WTC11 (cell line): ENCODE results near the gene SOCS3. TPM values are rescaled to one million over a fixed set of nuclear protein-coding genes. Genes with fewer than 3 reads are reported as not detected.

Experiments
- ATAC-seq: fragments of 200-7000 bp; cut with Tn5 transposase; 2 replicates; pipeline ENCODE4 v1.10.0; 2021; ENCODE audit warnings: mild to moderate bottlenecking, moderate library complexity
- CTCF ChIA-PET: fragments of 300-600 bp; sonication (Branson Sonifier 250); formaldehyde crosslinking; loops from one replicate; lab custom pipeline; 2021; ENCODE audit warnings: antibody characterized with exemption; lab: Charles Lee
- POLR2A ChIA-PET: fragments of 350-600 bp; sonication (Branson Sonifier 250); formaldehyde crosslinking; loops from one replicate; lab custom pipeline; 2021; ENCODE audit warnings: antibody characterized with exemption; lab: Charles Lee
- DNase-seq: peaks from one replicate; pipeline ENCODE4 v3.0.0; 2021; ENCODE audit warnings: low spot score
- H3K27ac Mint-ChIP-seq: 2 replicates; pipeline ENCODE4 v1.8.0; 2021; ENCODE audit warnings: mixed read lengths
- H3K27me3 Mint-ChIP-seq: 2 replicates; pipeline ENCODE4 v1.8.0; 2021; ENCODE audit warnings: low read depth, mild to moderate bottlenecking, moderate library complexity, mixed read lengths
- H3K36me3 Mint-ChIP-seq: 2 replicates; pipeline ENCODE4 v1.8.0; 2021; ENCODE audit warnings: mixed read lengths
- H3K4me1 Mint-ChIP-seq: 2 replicates; pipeline ENCODE4 v1.8.0; 2022; ENCODE audit warnings: mixed read lengths
- H3K4me3 Mint-ChIP-seq: 2 replicates; pipeline ENCODE4 v1.8.0; 2021; ENCODE audit warnings: mild to moderate bottlenecking, moderate library complexity, mixed read lengths
- H3K9me3 Mint-ChIP-seq: 2 replicates; pipeline ENCODE4 v1.8.0; 2021; ENCODE audit warnings: mixed read lengths
- ATF6 ChIP-seq: sonication (generic); formaldehyde crosslinking; IDR thresholded peaks from 2 replicates; pipeline ENCODE4 v1.8.1; 2023; ENCODE audit warnings: mild to moderate bottlenecking, missing genetic modification reagents
- CTCF ChIP-seq: fragments of 200-600 bp; IDR thresholded peaks from 2 replicates; pipeline ENCODE4 v1.8.0; 2022; ENCODE audit warnings: antibody characterized with exemption
- ELF4 ChIP-seq: sonication (generic); formaldehyde crosslinking; IDR thresholded peaks from 2 replicates; pipeline ENCODE4 v1.8.1; 2022; ENCODE audit warnings: low read depth, mild to moderate bottlenecking, moderate library complexity, missing genetic modification reagents
- ETV6 ChIP-seq: sonication (generic); formaldehyde crosslinking; IDR thresholded peaks from 2 replicates; pipeline ENCODE4 v1.8.1; 2022; ENCODE audit warnings: mild to moderate bottlenecking, missing genetic modification reagents
- MYBL2 ChIP-seq: sonication (generic); formaldehyde crosslinking; IDR thresholded peaks from 2 replicates; pipeline ENCODE4 v1.8.1; 2023; ENCODE audit warnings: mild to moderate bottlenecking, moderate library complexity, missing genetic modification reagents
- NR1H2 ChIP-seq: sonication (generic); formaldehyde crosslinking; IDR thresholded peaks from 2 replicates; pipeline ENCODE4 v1.9.0; 2021; ENCODE audit warnings: mild to moderate bottlenecking, moderate library complexity, missing genetic modification reagents
- RORB ChIP-seq: fragments of 250-450 bp; sonication (Bioruptor Pico); IDR thresholded peaks from 2 replicates; pipeline ENCODE4 v1.9.0; 2021; ENCODE audit warnings: mild to moderate bottlenecking
- SOX15 ChIP-seq: fragments of 250-450 bp; sonication (Bioruptor Pico); IDR thresholded peaks from 2 replicates; pipeline ENCODE4 v1.9.0; 2021; ENCODE audit warnings: mild to moderate bottlenecking
- TCF7 ChIP-seq: sonication (generic); formaldehyde crosslinking; IDR thresholded peaks from 2 replicates; pipeline ENCODE4 v1.8.0; 2022; ENCODE audit warnings: mild to moderate bottlenecking, low read depth, missing genetic modification reagents, moderate library complexity
- TP53 ChIP-seq: sonication (generic); formaldehyde crosslinking; IDR thresholded peaks from 2 replicates; pipeline ENCODE4 v1.8.1; 2023; ENCODE audit warnings: mild to moderate bottlenecking, missing genetic modification reagents
- ZBTB21 ChIP-seq: sonication (generic); formaldehyde crosslinking; IDR thresholded peaks from 2 replicates; pipeline ENCODE4 v1.8.1; 2023; ENCODE audit warnings: mild to moderate bottlenecking, missing genetic modification reagents, borderline replicate concordance
- ZNF138 ChIP-seq: sonication (generic); formaldehyde crosslinking; conservative IDR thresholded peaks from 2 replicates; pipeline ENCODE4 v1.8.1; 2022; ENCODE audit warnings: mild to moderate bottlenecking, moderate library complexity, missing genetic modification reagents
- ZNF232 ChIP-seq: sonication (generic); formaldehyde crosslinking; IDR thresholded peaks from 2 replicates; pipeline ENCODE4 v1.8.0; 2022; ENCODE audit warnings: mild to moderate bottlenecking, missing genetic modification reagents
- ZNF263 ChIP-seq: sonication (generic); formaldehyde crosslinking; IDR thresholded peaks from 2 replicates; pipeline ENCODE4 v1.8.1; 2022; ENCODE audit warnings: low read depth, mild to moderate bottlenecking, moderate library complexity, missing genetic modification reagents
- ZNF317 ChIP-seq: sonication (generic); formaldehyde crosslinking; IDR thresholded peaks from 2 replicates; pipeline ENCODE4 v1.8.1; 2023; ENCODE audit warnings: low read depth, mild to moderate bottlenecking, moderate library complexity, missing genetic modification reagents, borderline replicate concordance
- ZNF423 ChIP-seq: fragments of 250-450 bp; sonication (Bioruptor Pico); IDR thresholded peaks from 2 replicates; pipeline ENCODE4 v2.1.2; 2022; ENCODE audit warnings: mild to moderate bottlenecking, moderate library complexity
- total RNA-seq: library from RNA; stranded (reverse); gene quantifications from 3 replicates; pipeline ENCODE4 v1.2.3, GENCODE V29; 2021
- TF ChIP-seq, protein P1 (sequence below): sonication (generic); formaldehyde crosslinking; conservative IDR thresholded peaks from 2 replicates; pipeline ENCODE4 v1.8.1; 2023; ENCODE audit warnings: mild to moderate bottlenecking, low read depth, missing genetic modification reagents, moderate library complexity
- TF ChIP-seq, protein P2 (sequence below): sonication (generic); formaldehyde crosslinking; conservative IDR thresholded peaks from 2 replicates; pipeline ENCODE4 v1.8.1; 2022; ENCODE audit warnings: mild to moderate bottlenecking, missing genetic modification reagents
- TF ChIP-seq, protein P3 (sequence below): sonication (generic); formaldehyde crosslinking; IDR thresholded peaks from 2 replicates; pipeline ENCODE4 v1.8.1; 2022; ENCODE audit warnings: low read depth, missing genetic modification reagents, borderline replicate concordance
- TF ChIP-seq, protein P4 (sequence below): fragments of 250-450 bp; sonication (Bioruptor Pico); IDR thresholded peaks from 2 replicates; pipeline ENCODE4 v1.9.0; 2021; ENCODE audit warnings: moderate library complexity, mild to moderate bottlenecking, inconsistent platforms, borderline replicate concordance

SOCS3 gene
- total RNA-seq, 1 experiment from 2014 or later = 23.8 TPM

DNA sequence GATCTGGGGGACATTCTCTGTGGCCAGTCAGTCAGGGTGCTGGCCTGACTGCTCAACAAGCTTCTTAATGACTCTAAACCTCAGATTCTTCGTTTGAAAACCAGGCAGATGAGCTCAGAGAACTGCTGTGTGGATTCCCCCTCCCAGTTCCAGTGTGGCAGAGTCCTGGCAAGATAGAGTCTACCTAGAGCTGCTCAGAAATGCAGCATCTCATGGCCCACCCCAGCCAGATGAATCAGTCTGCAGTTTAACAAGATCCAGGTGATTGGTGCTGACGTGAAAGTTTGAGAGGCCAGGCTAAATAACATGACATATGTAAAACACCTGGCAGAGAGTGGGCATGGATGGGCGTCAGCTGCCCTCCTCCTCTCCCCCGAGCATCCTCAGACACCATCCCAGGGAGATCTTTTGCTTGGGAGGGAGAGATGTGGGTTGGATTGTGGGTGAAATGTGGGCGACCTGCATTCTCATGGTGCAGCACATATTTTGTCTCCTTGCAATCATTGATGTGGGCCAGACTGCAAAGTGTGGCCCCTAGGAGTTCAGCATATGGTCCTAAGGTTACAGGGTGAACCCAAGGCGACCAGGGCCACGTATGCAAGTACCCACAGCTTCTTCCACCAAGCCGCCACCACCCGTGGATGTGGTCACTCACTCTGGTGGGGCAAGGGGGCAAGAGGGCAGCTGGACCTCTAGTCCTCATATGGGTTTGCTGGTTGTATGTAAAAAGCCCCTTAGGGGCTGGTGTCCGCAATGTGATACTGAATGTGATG, 19.5 kb downstream of the SOCS3 start (continued):
- TF ChIP-seq, protein P1, sequence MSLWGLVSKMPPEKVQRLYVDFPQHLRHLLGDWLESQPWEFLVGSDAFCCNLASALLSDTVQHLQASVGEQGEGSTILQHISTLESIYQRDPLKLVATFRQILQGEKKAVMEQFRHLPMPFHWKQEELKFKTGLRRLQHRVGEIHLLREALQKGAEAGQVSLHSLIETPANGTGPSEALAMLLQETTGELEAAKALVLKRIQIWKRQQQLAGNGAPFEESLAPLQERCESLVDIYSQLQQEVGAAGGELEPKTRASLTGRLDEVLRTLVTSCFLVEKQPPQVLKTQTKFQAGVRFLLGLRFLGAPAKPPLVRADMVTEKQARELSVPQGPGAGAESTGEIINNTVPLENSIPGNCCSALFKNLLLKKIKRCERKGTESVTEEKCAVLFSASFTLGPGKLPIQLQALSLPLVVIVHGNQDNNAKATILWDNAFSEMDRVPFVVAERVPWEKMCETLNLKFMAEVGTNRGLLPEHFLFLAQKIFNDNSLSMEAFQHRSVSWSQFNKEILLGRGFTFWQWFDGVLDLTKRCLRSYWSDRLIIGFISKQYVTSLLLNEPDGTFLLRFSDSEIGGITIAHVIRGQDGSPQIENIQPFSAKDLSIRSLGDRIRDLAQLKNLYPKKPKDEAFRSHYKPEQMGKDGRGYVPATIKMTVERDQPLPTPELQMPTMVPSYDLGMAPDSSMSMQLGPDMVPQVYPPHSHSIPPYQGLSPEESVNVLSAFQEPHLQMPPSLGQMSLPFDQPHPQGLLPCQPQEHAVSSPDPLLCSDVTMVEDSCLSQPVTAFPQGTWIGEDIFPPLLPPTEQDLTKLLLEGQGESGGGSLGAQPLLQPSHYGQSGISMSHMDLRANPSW (CRISPR knock-in tag) = no peak
- TF ChIP-seq CTCF = no peak
- TF ChIP-seq ETV6 (CRISPR knock-in tag) = no peak

DNA sequence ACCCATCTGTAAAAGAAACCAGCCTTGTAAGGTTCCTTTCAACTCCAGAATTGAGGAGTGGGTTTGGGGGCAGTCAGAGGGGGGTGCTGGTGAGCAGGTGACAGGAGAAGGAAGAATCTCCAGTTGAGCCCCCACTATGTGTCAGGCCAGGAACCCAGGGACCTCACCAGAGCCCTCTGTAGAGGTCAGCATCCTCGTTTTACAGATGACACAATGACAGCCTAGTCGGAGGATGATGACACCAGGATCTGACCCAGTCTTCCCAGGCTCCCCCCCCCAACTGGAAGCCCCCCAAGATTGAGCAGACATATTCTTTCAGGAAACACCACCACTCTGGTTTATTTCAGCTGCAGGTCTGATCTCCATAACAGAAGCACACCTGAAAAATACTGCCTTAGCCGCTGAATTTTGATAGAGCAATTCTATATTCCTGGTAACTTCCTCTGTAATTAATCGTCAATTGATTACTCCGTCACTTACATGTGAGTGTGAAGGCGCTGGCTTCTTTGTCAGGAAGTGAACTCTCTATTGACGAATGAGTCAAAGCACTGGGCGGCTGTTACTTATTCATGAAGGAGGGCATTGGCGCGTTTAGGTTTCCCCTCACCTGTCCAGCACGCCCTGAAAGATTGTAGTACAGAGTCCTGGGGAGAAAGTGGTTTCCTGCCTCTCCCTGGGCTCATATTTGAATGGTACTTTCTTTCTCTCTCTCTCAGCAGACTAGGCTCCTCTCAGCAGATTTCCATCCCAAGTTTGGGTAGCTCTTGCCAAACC, 21.2 kb downstream of the SOCS3 start:
- ChIA-PET POLR2A (no interaction called here), CTCF (interaction anchor here (0.7 to 2.0 kb wide), 2 partner anchors 22 to 52 kb away, joined by 3 to 9 read pairs; no protein-coding TSS in a partner anchor)
- no peaks in the 10 kb centered on the region for H3K36me3 Mint-ChIP-seq
- H3K4me3 Mint-ChIP-seq = no peak overlapping the region
- ATAC-seq (no peak), DNase-seq (no peak)
- peaks cover 15% of the 10 kb centered on the region; the same call in 1 of the 2 replicates for H3K27me3 Mint-ChIP-seq
- H3K9me3 Mint-ChIP-seq = no peaks in the 10 kb centered on the region
- no peak for TF ChIP-seq NR1H2 (CRISPR knock-in tag)
- no peak for TF ChIP-seq MYBL2 (CRISPR knock-in tag)
- no peak for TF ChIP-seq ZNF232
- TF ChIP-seq SOX15 = no peak
- no peak for TF ChIP-seq ZNF317
- no peak for TF ChIP-seq TP53 (CRISPR knock-in tag)
- no peak for TF ChIP-seq ZNF423 (CRISPR knock-in tag)
- TF ChIP-seq ZNF263 (CRISPR knock-in tag) = no peak
- TF ChIP-seq ZBTB21 (CRISPR knock-in tag) = no peak
- TF ChIP-seq ATF6 (CRISPR knock-in tag) = no peak
- TF ChIP-seq, protein P2, sequence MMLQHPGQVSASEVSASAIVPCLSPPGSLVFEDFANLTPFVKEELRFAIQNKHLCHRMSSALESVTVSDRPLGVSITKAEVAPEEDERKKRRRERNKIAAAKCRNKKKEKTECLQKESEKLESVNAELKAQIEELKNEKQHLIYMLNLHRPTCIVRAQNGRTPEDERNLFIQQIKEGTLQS = no peak
- TF ChIP-seq TCF7 = no peak
- TF ChIP-seq, protein P3, sequence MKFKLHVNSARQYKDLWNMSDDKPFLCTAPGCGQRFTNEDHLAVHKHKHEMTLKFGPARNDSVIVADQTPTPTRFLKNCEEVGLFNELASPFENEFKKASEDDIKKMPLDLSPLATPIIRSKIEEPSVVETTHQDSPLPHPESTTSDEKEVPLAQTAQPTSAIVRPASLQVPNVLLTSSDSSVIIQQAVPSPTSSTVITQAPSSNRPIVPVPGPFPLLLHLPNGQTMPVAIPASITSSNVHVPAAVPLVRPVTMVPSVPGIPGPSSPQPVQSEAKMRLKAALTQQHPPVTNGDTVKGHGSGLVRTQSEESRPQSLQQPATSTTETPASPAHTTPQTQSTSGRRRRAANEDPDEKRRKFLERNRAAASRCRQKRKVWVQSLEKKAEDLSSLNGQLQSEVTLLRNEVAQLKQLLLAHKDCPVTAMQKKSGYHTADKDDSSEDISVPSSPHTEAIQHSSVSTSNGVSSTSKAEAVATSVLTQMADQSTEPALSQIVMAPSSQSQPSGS (CRISPR knock-in tag) = no peak
- no peak for TF ChIP-seq ELF4 (CRISPR knock-in tag)
- TF ChIP-seq RORB = no peak
- TF ChIP-seq, protein P4, sequence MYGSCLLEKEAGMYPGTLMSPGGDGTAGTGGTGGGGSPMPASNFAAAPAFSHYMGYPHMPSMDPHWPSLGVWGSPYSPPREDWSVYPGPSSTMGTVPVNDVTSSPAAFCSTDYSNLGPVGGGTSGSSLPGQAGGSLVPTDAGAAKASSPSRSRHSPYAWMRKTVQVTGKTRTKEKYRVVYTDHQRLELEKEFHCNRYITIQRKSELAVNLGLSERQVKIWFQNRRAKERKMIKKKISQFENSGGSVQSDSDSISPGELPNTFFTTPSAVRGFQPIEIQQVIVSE = no peak
- no peak for TF ChIP-seq ZNF138
- H3K27ac Mint-ChIP-seq = no peak overlapping the region
- peaks cover 24% of the 10 kb centered on the region for H3K4me1 Mint-ChIP-seq
